ENCODE results near the gene FOXP4. TPM values are rescaled to one million over a fixed set of nuclear protein-coding genes. Genes with fewer than 3 reads are reported as not detected.

The FOXP4 gene
- total RNA-seq, 2 donors from 2014 or later, result 8.6 to 10.5 TPM

DNA sequence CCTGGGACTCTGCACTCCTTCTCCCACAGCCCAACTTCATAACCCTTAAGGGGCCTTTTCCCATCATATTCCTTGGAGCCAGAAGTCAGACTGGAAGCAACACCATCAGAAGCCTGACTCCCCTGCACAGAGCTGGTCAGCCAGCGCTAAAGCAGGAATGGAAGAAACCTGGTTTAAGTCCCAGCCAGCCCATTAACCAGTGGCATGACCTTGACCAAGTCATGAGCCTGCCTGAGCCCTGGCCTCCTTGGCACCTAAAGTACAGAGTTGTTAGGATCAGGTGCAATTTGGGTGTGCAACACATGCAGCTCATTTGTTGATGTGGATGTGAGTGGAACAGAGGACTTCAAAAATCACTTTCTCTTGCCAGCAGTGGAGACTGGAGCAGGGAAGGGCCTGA, 20.8 kb downstream of the FOXP4 start:
- H3K27me3 ChIP-seq, result no peaks in the 10 kb centered on the region
- peaks cover 0 to 7% of the 10 kb centered on the region in 2 donors for H3K36me3 ChIP-seq (replicated peaks in 1 of 2; ENCODE audit: insufficient read depth in 1 of 2, low read depth in 2 of 2)
- H3K4me3 ChIP-seq, result no peak overlapping the region
- H3K27ac ChIP-seq, result peak overlapping the region in 2 of 4 donors; percentile 69
- H3K9me3 ChIP-seq, result no peaks in the 10 kb centered on the region
- intact Hi-C loops (cut with DNase I), result no loop called here
- ATAC-seq, result no peak
- peak in 3 of 4 donors; percentile 19 to 48 (median 40) for DNase-seq
- peaks cover 62% of the 10 kb centered on the region for H3K4me1 ChIP-seq
- TF ChIP-seq, protein P1, sequence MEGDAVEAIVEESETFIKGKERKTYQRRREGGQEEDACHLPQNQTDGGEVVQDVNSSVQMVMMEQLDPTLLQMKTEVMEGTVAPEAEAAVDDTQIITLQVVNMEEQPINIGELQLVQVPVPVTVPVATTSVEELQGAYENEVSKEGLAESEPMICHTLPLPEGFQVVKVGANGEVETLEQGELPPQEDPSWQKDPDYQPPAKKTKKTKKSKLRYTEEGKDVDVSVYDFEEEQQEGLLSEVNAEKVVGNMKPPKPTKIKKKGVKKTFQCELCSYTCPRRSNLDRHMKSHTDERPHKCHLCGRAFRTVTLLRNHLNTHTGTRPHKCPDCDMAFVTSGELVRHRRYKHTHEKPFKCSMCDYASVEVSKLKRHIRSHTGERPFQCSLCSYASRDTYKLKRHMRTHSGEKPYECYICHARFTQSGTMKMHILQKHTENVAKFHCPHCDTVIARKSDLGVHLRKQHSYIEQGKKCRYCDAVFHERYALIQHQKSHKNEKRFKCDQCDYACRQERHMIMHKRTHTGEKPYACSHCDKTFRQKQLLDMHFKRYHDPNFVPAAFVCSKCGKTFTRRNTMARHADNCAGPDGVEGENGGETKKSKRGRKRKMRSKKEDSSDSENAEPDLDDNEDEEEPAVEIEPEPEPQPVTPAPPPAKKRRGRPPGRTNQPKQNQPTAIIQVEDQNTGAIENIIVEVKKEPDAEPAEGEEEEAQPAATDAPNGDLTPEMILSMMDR (IDR thresholded peaks at IDR 0.05), result no peak
- TF ChIP-seq POLR2A (IDR thresholded peaks at IDR 0.05), result no peak
- WGBS, 2 donors, result 33 to 38% methylated on average over 1 of the region's 1 CpG

- Histone ChIP-seq H3K4me3 (no peak overlapping the region), H3K27me3 (no peaks in the 10 kb centered on the region), H3K9me3 (no peaks in the 10 kb centered on the region), H3K27ac (peak overlapping the region; percentile 53 to 76 (median 69)), H3K4me1 (peaks cover 55% of the 10 kb centered on the region), H3K36me3 (replicated peaks in 1 of 2; ENCODE audit: insufficient read depth in 1 of 2, low read depth in 2 of 2) (peaks cover 0 to 7% of the 10 kb centered on the region in 2 donors)
- no peak for ATAC-seq
- intact Hi-C loops (cut with DNase I), result no loop called here
- no peak for DNase-seq
- 56 to 58% methylated on average over 1 of the region's 1 CpG for WGBS, 2 donors
- TF ChIP-seq, protein P1 (IDR thresholded peaks at IDR 0.05), result no peak
- no peak for TF ChIP-seq POLR2A (IDR thresholded peaks at IDR 0.05)
Observed at GRCh38 chr6:41567684-41568083, 21.5 kb downstream of the FOXP4 start.

GRCh38 chr6:41568202-41568584, 22.0 kb downstream of the FOXP4 start:
- TF ChIP-seq POLR2A (IDR thresholded peaks at IDR 0.05), result no peak
- TF ChIP-seq, protein P1 (IDR thresholded peaks at IDR 0.05), result no peak
- DNase-seq, result no peak
- 81 to 83% methylated on average over 6 of the region's 6 CpGs for WGBS, 2 donors
- Histone ChIP-seq H3K4me3 (no peak overlapping the region), H3K27ac (peak overlapping the region; percentile 53 to 76 (median 69)), H3K4me1 (peaks cover 52% of the 10 kb centered on the region), H3K27me3 (no peaks in the 10 kb centered on the region), H3K9me3 (no peaks in the 10 kb centered on the region), H3K36me3 (replicated peaks in 1 of 2; ENCODE audit: insufficient read depth in 1 of 2, low read depth in 2 of 2) (peaks cover 0 to 7% of the 10 kb centered on the region in 2 donors)
- intact Hi-C loops (cut with DNase I), result no loop called here
- no peak for ATAC-seq

DNA sequence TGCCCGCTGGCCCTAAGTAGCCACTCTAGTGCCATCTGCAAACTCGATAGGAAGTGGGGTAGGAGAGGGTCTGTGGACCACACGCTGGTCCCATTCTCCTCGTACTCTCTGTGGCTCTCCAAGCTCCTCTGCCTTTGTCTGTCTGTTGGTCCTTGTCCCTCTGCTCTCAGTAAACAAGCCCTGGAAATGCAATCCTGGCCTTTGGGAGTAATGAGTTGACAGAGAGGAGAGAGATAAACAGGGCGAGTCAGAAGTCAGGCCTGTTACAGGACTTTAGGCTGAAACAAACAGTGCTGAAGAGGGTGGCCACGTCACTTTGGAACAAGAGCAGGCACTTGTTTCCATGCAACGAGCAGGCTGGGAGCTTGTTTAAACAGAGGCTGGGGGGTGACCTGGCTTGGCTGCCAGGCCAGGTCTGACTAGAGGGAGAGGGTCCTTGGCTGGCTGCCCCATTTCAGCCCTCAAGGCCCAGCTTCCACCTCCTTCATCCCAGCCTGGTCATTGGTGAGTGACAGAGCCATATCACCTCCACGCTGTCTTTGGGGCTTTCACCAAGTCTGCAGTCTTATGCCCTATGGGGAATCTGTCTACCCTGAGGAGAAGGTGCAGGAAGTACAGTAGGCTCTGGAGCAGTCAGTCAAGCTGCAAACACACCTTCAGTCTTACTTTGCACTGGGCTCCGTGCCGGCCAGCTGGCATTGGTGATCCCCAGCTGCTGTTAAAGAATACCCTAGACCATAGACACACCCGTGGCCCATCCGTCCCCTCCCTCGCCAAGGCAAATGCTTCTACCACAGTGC, 22.6 kb downstream of the FOXP4 start:
- DNase-seq, result peak; percentile 48 to 80 (median 78)
- 47 to 50% methylated on average over 13 of the region's 13 CpGs for WGBS, 2 donors
- intact Hi-C loops (cut with DNase I), result no loop called here
- peaks cover 0 to 7% of the 10 kb centered on the region in 2 donors for H3K36me3 ChIP-seq (replicated peaks in 1 of 2; ENCODE audit: insufficient read depth in 1 of 2, low read depth in 2 of 2)
- peak overlapping the region; percentile 53 to 76 (median 69) for H3K27ac ChIP-seq
- no peaks in the 10 kb centered on the region for H3K27me3 ChIP-seq
- TF ChIP-seq, protein P1 (IDR thresholded peaks at IDR 0.05), result no peak
- TF ChIP-seq POLR2A (IDR thresholded peaks at IDR 0.05), result no peak
- no peak overlapping the region for H3K4me3 ChIP-seq
- no peaks in the 10 kb centered on the region for H3K9me3 ChIP-seq
- peaks cover 52% of the 10 kb centered on the region for H3K4me1 ChIP-seq
- ATAC-seq, result peak; percentile 78

DNA sequence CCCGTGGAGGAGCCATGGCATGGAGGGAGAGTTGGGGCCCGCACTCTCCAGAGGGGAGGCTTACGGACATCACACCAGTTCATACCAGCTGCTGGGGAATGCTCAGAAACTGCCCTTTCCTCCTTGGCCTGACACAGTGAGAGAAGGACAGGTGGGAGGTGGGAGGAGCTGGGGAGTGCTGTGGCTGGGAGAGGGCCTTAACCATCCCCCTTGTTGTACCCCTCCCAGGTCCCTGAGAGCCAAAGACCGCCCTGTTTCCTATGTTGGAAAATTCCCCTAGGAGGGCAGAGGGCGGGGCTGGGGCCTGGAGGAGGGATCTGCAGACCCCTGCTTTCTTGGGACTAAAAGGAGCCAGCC, 24.1 kb downstream of the FOXP4 start:
- intact Hi-C loops (cut with DNase I), result no loop called here
- no peaks in the 10 kb centered on the region for H3K9me3 ChIP-seq
- TF ChIP-seq, protein P1 (IDR thresholded peaks at IDR 0.05), result no peak
- TF ChIP-seq POLR2A (IDR thresholded peaks at IDR 0.05), result no peak
- H3K36me3 ChIP-seq (replicated peaks in 1 of 2; ENCODE audit: insufficient read depth in 1 of 2, low read depth in 2 of 2), result peaks cover 0 to 7% of the 10 kb centered on the region in 2 donors
- no peak overlapping the region for H3K27ac ChIP-seq
- H3K4me1 ChIP-seq, result peaks cover 63% of the 10 kb centered on the region
- ATAC-seq, result no peak
- 82 to 93% methylated on average over 4 to 5 of the region's 5 CpGs for WGBS, 2 donors
- no peaks in the 10 kb centered on the region for H3K27me3 ChIP-seq
- no peak for DNase-seq
- H3K4me3 ChIP-seq, result no peak overlapping the region

All from body of pancreas (tissue), 4 donors.